Right lobe of liver (tissue), 6 donors: ENCODE data around the gene C1GALT1. TPM values are rescaled to one million over a fixed set of nuclear protein-coding genes. Genes with fewer than 3 reads are reported as not detected.

Experiments
- ATAC-seq, 4 donors: fragments of 200-7000 bp; cut with Tn5 transposase; one replicate each; pipeline ENCODE4 v1.9.1; 2020; ENCODE audit warnings: mild to moderate bottlenecking in 4 of 4, moderate library complexity in 4 of 4
- DNase-seq, 3 donors: peaks; one replicate each; pipeline ENCODE4 v3.0.0-alpha.2; 2020
- H3K27ac ChIP-seq, 3 donors: fragments of 200-600 bp; one replicate each; pipeline ENCODE4 v1.8.0; 2022
- H3K27me3 ChIP-seq, 2 donors: fragments of 200-600 bp; one replicate each; pipeline ENCODE4 v1.8.0; 2022
- H3K36me3 ChIP-seq, 4 donors: fragments of 200-600 bp; sonication (generic) in 1 of 4; one replicate each; pipeline versions ENCODE4 v1.5.1 to v1.8.0; 2017 to 2022; ENCODE audit warnings: control low read depth in 1 of 4
- H3K4me1 ChIP-seq, 4 donors: fragments of 200-600 bp; sonication (generic) in 1 of 4; one replicate each; pipeline versions ENCODE4 v1.5.1 to v1.8.0; 2017 to 2022; ENCODE audit warnings: control low read depth in 1 of 4
- H3K4me3 ChIP-seq, 3 donors: fragments of 200-600 bp; one replicate each; pipeline ENCODE4 v1.8.0; 2022
- H3K9me3 ChIP-seq, 4 donors: fragments of 200-600 bp; sonication (generic) in 1 of 4; one replicate each; pipeline versions ENCODE4 v1.5.1 to v1.8.0; 2017 to 2022; ENCODE audit warnings: control low read depth in 1 of 4
- POLR2A ChIP-seq: fragments of 450-650 bp; IDR thresholded peaks from one replicate; pipeline ENCODE4 v1.6.1; 2017; ENCODE audit warnings: antibody characterized with exemption, mild to moderate bottlenecking
- WGBS: methylation state at CpG from one replicate; pipeline ENCODE4 v1.1.6; 2018; ENCODE audit warnings: low coverage, low lambda C conversion rate; ENCODE audit not compliant: insufficient coverage; ENCODE audit errors: missing lambda C conversion rate; 5-methylcytosine and 5-hydroxymethylcytosine counted together
- intact Hi-C, 2 donors: fragments of 100-400 bp; cut with DNase I; formaldehyde crosslinking; loops; one replicate each; pipeline versions ENCODE4 v1.11.2 to v1.14.1; 2022
- total RNA-seq, 6 experiments: library from RNA; depleted of rRNA in 2 of 6; stranded (reverse); fragments of >200 nt in 2 of 6; fragmentation: NEBNext Ultra II Directional in 3 of 6; extraction: Animal tissue kit (Norgen Biotek cat#: 25700) in 3 of 6; gene quantifications; one replicate each; pipeline versions ENCODE4 v1.1.0 to v1.2.4, GENCODE V29; 2016 to 2023
- TF ChIP-seq, protein P1 (sequence below), 4 donors: fragments of 200-600 bp in 3 of 4; fragments of 450-650 bp in 1 of 4; IDR thresholded peaks; one replicate each; pipeline versions ENCODE4 v1.5.1 to v1.8.0; 2016 to 2022; ENCODE audit warnings: antibody characterized with exemption in 4 of 4, mild to moderate bottlenecking in 2 of 4
- donor health status: DM: no; HTN: yes; CAD: no.
- donor health status: DM: no; HTN: no; CAD: no.
- donor health status: DM: no; HTN: no; CAD: no.
- donor health status: DM: no; HTN: yes; CAD: no.
- donor health status: DM: no; HTN: yes; CAD: no.

C1GALT1 gene
- total RNA-seq, 6 experiments from 2014 or later = 10.1 to 16.6 (median 13.1) TPM

- Histone ChIP-seq H3K9me3 (no peaks in the 10 kb centered on the region), H3K27me3 (no peaks in the 10 kb centered on the region), H3K36me3 (no peaks in the 10 kb centered on the region), H3K27ac (no peak overlapping the region), H3K4me1 (no peaks in the 10 kb centered on the region), H3K4me3 (no peak overlapping the region)
- 26% methylated on average over 4 of the region's 4 CpGs for WGBS
- intact Hi-C loops = no loop called here
- DNase-seq (no peak), ATAC-seq (no peak)
- no peak for TF ChIP-seq POLR2A
- TF ChIP-seq, protein P1, sequence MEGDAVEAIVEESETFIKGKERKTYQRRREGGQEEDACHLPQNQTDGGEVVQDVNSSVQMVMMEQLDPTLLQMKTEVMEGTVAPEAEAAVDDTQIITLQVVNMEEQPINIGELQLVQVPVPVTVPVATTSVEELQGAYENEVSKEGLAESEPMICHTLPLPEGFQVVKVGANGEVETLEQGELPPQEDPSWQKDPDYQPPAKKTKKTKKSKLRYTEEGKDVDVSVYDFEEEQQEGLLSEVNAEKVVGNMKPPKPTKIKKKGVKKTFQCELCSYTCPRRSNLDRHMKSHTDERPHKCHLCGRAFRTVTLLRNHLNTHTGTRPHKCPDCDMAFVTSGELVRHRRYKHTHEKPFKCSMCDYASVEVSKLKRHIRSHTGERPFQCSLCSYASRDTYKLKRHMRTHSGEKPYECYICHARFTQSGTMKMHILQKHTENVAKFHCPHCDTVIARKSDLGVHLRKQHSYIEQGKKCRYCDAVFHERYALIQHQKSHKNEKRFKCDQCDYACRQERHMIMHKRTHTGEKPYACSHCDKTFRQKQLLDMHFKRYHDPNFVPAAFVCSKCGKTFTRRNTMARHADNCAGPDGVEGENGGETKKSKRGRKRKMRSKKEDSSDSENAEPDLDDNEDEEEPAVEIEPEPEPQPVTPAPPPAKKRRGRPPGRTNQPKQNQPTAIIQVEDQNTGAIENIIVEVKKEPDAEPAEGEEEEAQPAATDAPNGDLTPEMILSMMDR (IDR thresholded peaks at IDR 0.05) = no peak
These were observed 25.7 kb upstream of the C1GALT1 start for GRCh38 chr7:7156663-7157062.

DNA sequence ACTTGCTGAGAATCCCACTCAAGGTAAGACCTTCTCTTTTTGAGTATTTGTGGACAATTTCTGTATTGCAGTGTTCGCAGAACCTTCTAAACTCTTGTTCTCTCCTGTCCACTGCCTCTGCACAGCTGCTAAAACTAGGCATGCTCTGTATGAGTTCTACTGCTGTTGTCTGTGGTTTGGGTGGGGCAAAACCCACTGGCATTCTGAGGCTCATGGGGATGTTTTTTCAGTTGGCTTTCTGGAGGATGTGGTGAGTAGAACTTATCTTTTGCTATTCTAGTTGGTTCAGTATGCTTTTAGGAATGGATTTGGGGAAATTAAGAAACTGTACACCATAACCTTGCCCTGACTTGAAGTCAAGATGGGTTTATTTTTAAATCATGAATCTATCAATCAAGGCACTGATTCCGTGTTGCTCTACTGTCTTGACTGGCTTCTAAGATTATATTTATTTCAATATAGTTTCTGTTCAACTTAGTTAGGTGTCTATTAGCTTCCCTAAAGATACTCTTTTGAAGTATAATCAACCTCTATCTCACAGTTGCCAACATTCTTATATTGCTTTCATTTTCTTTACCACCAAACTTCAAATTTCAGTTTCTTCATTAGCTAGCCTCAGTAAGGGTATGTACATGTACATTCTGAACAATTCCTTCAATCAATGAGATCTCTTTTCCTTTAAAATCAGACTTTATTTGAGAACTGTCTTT, 25.0 kb upstream of the C1GALT1 start:
- no peaks in the 10 kb centered on the region for H3K9me3 ChIP-seq
- 52% methylated on average over 2 of the region's 2 CpGs for WGBS
- no peak overlapping the region for H3K27ac ChIP-seq
- H3K27me3 ChIP-seq = no peaks in the 10 kb centered on the region
- no peak overlapping the region for H3K4me3 ChIP-seq
- peak in 2 of 4 donors; percentile 24 to 25 for ATAC-seq
- H3K36me3 ChIP-seq = no peaks in the 10 kb centered on the region
- DNase-seq = no peak
- TF ChIP-seq, protein P1 (IDR thresholded peaks at IDR 0.05) = no peak
- no peak for TF ChIP-seq POLR2A
- intact Hi-C loops = no loop called here
- no peaks in the 10 kb centered on the region for H3K4me1 ChIP-seq

DNA sequence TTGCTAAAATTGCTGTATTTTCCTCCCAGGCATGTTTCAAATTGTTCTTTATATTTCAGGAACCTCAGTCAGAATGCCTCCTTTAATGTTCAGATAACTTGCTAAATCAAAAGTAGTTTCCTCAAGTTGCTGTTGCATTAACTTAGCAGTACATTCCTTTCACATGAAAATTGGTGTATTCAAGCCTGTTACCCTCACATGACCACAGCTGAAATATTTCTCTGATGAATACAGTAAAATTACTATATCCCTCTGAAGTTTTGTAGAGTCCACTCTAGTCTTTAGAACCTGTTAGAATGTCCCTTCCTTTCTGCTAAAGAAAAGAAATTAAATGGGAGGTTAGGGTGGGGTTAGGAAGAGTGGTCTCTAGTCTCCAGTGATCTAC, 24.5 kb upstream of the C1GALT1 start:
- no peaks in the 10 kb centered on the region for H3K36me3 ChIP-seq
- DNase-seq (no peak), ATAC-seq (no peak)
- H3K4me1 ChIP-seq = no peaks in the 10 kb centered on the region
- intact Hi-C loops = no loop called here
- TF ChIP-seq POLR2A = no peak
- TF ChIP-seq, protein P1 (IDR thresholded peaks at IDR 0.05) = no peak
- H3K4me3 ChIP-seq = no peak overlapping the region
- H3K27ac ChIP-seq = no peak overlapping the region
- H3K27me3 ChIP-seq = no peaks in the 10 kb centered on the region
- no peaks in the 10 kb centered on the region for H3K9me3 ChIP-seq

GRCh38 chr7:7159063-7159658, 23.2 kb upstream of the C1GALT1 start:
- no peak for ATAC-seq

More at GRCh38 chr7:7159063-7159658, 23.2 kb upstream of the C1GALT1 start:
- H3K36me3 ChIP-seq = no peaks in the 10 kb centered on the region
- H3K27ac ChIP-seq = no peak overlapping the region
- no peaks in the 10 kb centered on the region for H3K4me1 ChIP-seq
- no peak for TF ChIP-seq POLR2A
- TF ChIP-seq, protein P1 (IDR thresholded peaks at IDR 0.05) = no peak
- H3K9me3 ChIP-seq = no peaks in the 10 kb centered on the region
- no peaks in the 10 kb centered on the region for H3K27me3 ChIP-seq
- no peak for DNase-seq
- WGBS = 49% methylated on average over 6 of the region's 6 CpGs
- H3K4me3 ChIP-seq = no peak overlapping the region
- intact Hi-C loops = no loop called here
